Stomach smooth muscle (tissue), 2 donors: Measurements from ENCODE around the gene MRPL20.
"Not testable (repeated sequence)": the region's sequence is repeated elsewhere in the genome, so short reads cannot be mapped to it uniquely, and the experiment has no call there.

Experiments
- H3K27ac ChIP-seq: one replicate; pipeline ENCODE4 v1.7.0; 2013; ENCODE audit warnings: mild to moderate bottlenecking, low read length, inconsistent platforms
- H3K27me3 ChIP-seq, 2 donors: one replicate each; pipeline ENCODE4 v1.7.0; 2013; ENCODE audit warnings: low read length in 2 of 2; ENCODE audit not compliant: insufficient read depth in 2 of 2, control insufficient read depth in 1 of 2
- H3K36me3 ChIP-seq, 2 donors: one replicate each; pipeline ENCODE4 v1.7.0; 2013; ENCODE audit warnings: low read length in 2 of 2; ENCODE audit not compliant: control insufficient read depth in 2 of 2, insufficient read depth in 2 of 2
- H3K4me1 ChIP-seq: one replicate; pipeline ENCODE4 v1.7.0; 2013; ENCODE audit warnings: low read length; ENCODE audit not compliant: control insufficient read depth, insufficient read depth
- H3K4me3 ChIP-seq, 2 donors: one replicate each; pipeline ENCODE4 v1.7.0; 2013; ENCODE audit warnings: low read length in 2 of 2
- H3K9ac ChIP-seq, 2 donors: one replicate each; pipeline ENCODE4 v1.7.0; 2013; ENCODE audit warnings: low read length in 2 of 2, mild to moderate bottlenecking in 1 of 2
- H3K9me3 ChIP-seq, 2 donors: one replicate each; pipeline ENCODE4 v1.7.0; 2013; ENCODE audit warnings: low read length in 2 of 2; ENCODE audit not compliant: control insufficient read depth in 2 of 2
- donor health status: healthy.
- donor health status: Pancreatic carcinoma.

The MRPL20 gene

GRCh38 chr1:1417396-1417795, 10.3 kb upstream of the MRPL20 start:
- not testable (repeated sequence) for H3K27me3 ChIP-seq, H3K27ac ChIP-seq, H3K9me3 ChIP-seq, H3K9ac ChIP-seq, H3K4me3 ChIP-seq, H3K36me3 ChIP-seq
- peaks cover 16% of the 10 kb centered on the region for H3K4me1 ChIP-seq

GRCh38 chr1:1415751-1416150, 8.7 kb upstream of the MRPL20 start:
- H3K9me3 ChIP-seq: no peaks in the 10 kb centered on the region
- H3K27ac ChIP-seq: no peak overlapping the region
- no peaks in the 10 kb centered on the region for H3K27me3 ChIP-seq
- no peak overlapping the region for H3K9ac ChIP-seq
- H3K4me1 ChIP-seq: peaks cover 14% of the 10 kb centered on the region
- no peak overlapping the region for H3K4me3 ChIP-seq
- H3K36me3 ChIP-seq: no peaks in the 10 kb centered on the region

- not testable (repeated sequence) for H3K27me3 ChIP-seq, H3K9ac ChIP-seq, H3K27ac ChIP-seq, H3K4me3 ChIP-seq, H3K36me3 ChIP-seq, H3K9me3 ChIP-seq
- peaks cover 16% of the 10 kb centered on the region for H3K4me1 ChIP-seq
Observed at GRCh38 chr1:1412311-1412902, 5.3 kb upstream of the MRPL20 start.

- no peaks in the 10 kb centered on the region for H3K27me3 ChIP-seq
- H3K27ac ChIP-seq: no peak overlapping the region
- H3K9me3 ChIP-seq: no peaks in the 10 kb centered on the region
- no peaks in the 10 kb centered on the region for H3K36me3 ChIP-seq
- no peak overlapping the region for H3K9ac ChIP-seq
- H3K4me3 ChIP-seq: no peak overlapping the region
- peaks cover 21% of the 10 kb centered on the region for H3K4me1 ChIP-seq
Observed at GRCh38 chr1:1411626-1412025, 4.5 kb upstream of the MRPL20 start.

GRCh38 chr1:1410238-1410637, 3.1 kb upstream of the MRPL20 start:
- not testable (repeated sequence) for H3K27ac ChIP-seq, H3K9ac ChIP-seq, H3K4me3 ChIP-seq, H3K36me3 ChIP-seq, H3K9me3 ChIP-seq, H3K27me3 ChIP-seq
- peaks cover 35% of the 10 kb centered on the region for H3K4me1 ChIP-seq

- H3K4me1 ChIP-seq: peaks cover 37% of the 10 kb centered on the region
- H3K27me3 ChIP-seq: no peaks in the 10 kb centered on the region
- no peaks in the 10 kb centered on the region for H3K9me3 ChIP-seq
- peak overlapping the region; percentile 92 to 94 for H3K4me3 ChIP-seq
- peak overlapping the region; percentile 70 for H3K27ac ChIP-seq
- H3K9ac ChIP-seq: peak overlapping the region; percentile 84 to 91
- H3K36me3 ChIP-seq: peaks cover 13 to 14% of the 10 kb centered on the region in 2 donors
Observed at GRCh38 chr1:1407636-1408318, 684 bp upstream of the MRPL20 start.

GRCh38 chr1:1406101-1406820, 832 bp downstream of the MRPL20 start:
- Histone ChIP-seq H3K9me3 (no peaks in the 10 kb centered on the region), H3K4me1 (peaks cover 34% of the 10 kb centered on the region), H3K4me3 (peak overlapping the region; percentile 92 to 94), H3K27ac (peak overlapping the region; percentile 70), H3K36me3 (peaks cover 17 to 26% of the 10 kb centered on the region in 2 donors), H3K9ac (peak overlapping the region; percentile 84 to 91), H3K27me3 (no peaks in the 10 kb centered on the region)

GRCh38 chr1:1403653-1404052, 3.4 kb downstream of the MRPL20 start:
- no peak overlapping the region for H3K27ac ChIP-seq
- H3K36me3 ChIP-seq: peaks cover 22 to 33% of the 10 kb centered on the region in 2 donors
- no peak overlapping the region for H3K4me3 ChIP-seq
- H3K4me1 ChIP-seq: peaks cover 51% of the 10 kb centered on the region
- H3K9me3 ChIP-seq: no peaks in the 10 kb centered on the region
- H3K9ac ChIP-seq: no peak overlapping the region
- no peaks in the 10 kb centered on the region for H3K27me3 ChIP-seq

GRCh38 chr1:1402901-1403392, 4.1 kb downstream of the MRPL20 start:
- not testable (repeated sequence) for H3K9me3 ChIP-seq
- H3K36me3 ChIP-seq: peaks cover 23 to 33% of the 10 kb centered on the region in 2 donors

GRCh38 chr1:1402072-1402900, 4.8 kb downstream of the MRPL20 start:
- Histone ChIP-seq H3K27ac (no peak overlapping the region), H3K4me3 (no peak overlapping the region), H3K4me1 (peaks cover 50% of the 10 kb centered on the region), H3K9ac (no peak overlapping the region), H3K27me3 (no peaks in the 10 kb centered on the region), H3K36me3 (peaks cover 29 to 38% of the 10 kb centered on the region in 2 donors), H3K9me3 (no peaks in the 10 kb centered on the region)

More at GRCh38 chr1:1402901-1403392, 4.1 kb downstream of the MRPL20 start:
- peaks cover 50% of the 10 kb centered on the region for H3K4me1 ChIP-seq
- H3K4me3 ChIP-seq, H3K27me3 ChIP-seq, H3K27ac ChIP-seq, H3K9ac ChIP-seq: not testable (repeated sequence)
